Measurements from ENCODE around the gene ACAD10. TPM values are rescaled to one million over a fixed set of nuclear protein-coding genes. Genes with fewer than 3 reads are reported as not detected.
"Not testable (repeated sequence)": the region's sequence is repeated elsewhere in the genome, so short reads cannot be mapped to it uniquely, and the experiment has no call there.

The ACAD10 gene
- total and polyA plus RNA-seq, 2 donors from 2014 or later, result 33.7 to 47.0 TPM

DNA sequence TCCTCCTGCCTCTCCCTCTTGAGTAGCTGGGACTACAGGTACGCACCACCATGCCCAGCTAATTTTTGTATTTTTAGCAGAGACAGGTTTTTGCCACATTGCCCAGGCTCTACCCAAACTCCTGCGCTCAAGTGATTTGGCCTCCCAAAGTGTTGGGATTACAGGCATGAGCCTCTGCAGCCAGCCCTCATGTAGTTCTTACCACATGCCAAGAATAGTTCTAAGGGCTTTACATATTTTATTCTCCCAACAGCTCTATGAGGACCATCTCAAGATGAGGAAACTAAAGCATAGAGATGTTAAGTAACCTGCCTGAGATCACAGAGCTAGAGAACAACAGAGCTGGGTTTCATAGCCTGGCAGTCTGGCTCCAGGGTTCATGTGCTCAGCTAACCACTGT, 42.9 kb downstream of the ACAD10 start:
- Histone ChIP-seq H3K9me3 (ENCODE audit: control insufficient read depth in 2 of 3, insufficient read depth in 1 of 3, low read length in 3 of 3) (no peaks in the 10 kb centered on the region), H3K4me3 (ENCODE audit: low read length in 3 of 3) (no peak overlapping the region), H3K36me3 (ENCODE audit: control insufficient read depth in 2 of 3, insufficient read depth in 3 of 3, low read length in 3 of 3) (peaks cover 0 to 14% (median 4%) of the 10 kb centered on the region in 3 donors), H3K27ac (ENCODE audit: low read depth in 2 of 2, low read length in 2 of 2) (no peak overlapping the region), H3K4me1 (ENCODE audit: control insufficient read depth in 2 of 3, insufficient read depth in 2 of 3, low read depth in 1 of 3, low read length in 3 of 3) (no peaks in the 10 kb centered on the region), H3K27me3 (ENCODE audit: control insufficient read depth, insufficient read depth, low read length) (no peaks in the 10 kb centered on the region), H3K9ac (ENCODE audit: low read length in 3 of 3) (no peak overlapping the region)
- intact Hi-C loops (cut with DNase I), result no loop called here
- FAIRE-seq (no peak), DNase-seq (no peak)
- TF ChIP-seq, protein P1, sequence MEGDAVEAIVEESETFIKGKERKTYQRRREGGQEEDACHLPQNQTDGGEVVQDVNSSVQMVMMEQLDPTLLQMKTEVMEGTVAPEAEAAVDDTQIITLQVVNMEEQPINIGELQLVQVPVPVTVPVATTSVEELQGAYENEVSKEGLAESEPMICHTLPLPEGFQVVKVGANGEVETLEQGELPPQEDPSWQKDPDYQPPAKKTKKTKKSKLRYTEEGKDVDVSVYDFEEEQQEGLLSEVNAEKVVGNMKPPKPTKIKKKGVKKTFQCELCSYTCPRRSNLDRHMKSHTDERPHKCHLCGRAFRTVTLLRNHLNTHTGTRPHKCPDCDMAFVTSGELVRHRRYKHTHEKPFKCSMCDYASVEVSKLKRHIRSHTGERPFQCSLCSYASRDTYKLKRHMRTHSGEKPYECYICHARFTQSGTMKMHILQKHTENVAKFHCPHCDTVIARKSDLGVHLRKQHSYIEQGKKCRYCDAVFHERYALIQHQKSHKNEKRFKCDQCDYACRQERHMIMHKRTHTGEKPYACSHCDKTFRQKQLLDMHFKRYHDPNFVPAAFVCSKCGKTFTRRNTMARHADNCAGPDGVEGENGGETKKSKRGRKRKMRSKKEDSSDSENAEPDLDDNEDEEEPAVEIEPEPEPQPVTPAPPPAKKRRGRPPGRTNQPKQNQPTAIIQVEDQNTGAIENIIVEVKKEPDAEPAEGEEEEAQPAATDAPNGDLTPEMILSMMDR (IDR thresholded peaks at IDR 0.05; ENCODE audit: borderline replicate concordance, extremely low read depth, insufficient read depth), result no peak

DNA sequence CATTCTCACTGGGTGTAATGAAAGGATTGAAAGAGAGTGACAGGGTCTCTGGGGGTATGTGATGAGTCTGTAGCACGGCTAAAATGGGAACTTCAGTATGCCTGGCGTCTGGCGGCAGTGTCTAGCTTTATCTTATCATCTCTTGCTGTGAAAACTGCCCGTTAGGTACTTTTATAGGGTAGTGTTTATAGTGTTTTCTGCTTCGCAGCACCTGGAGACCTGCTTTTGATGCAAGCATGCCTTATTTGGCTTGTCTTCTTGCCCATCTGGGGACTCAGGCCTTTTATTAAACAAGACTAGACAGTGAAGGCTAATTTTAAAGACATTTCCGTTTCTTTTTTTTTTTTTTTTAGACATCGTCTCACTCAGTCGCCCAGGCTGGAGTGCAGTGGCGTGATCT, 44.6 kb downstream of the ACAD10 start:
- FAIRE-seq, result no peak
- Histone ChIP-seq H3K27ac (ENCODE audit: low read depth in 2 of 2, low read length in 2 of 2) (no peak overlapping the region), H3K27me3 (ENCODE audit: control insufficient read depth, insufficient read depth, low read length) (no peaks in the 10 kb centered on the region), H3K4me3 (ENCODE audit: low read length in 3 of 3) (no peak overlapping the region), H3K9ac (ENCODE audit: low read length in 3 of 3) (no peak overlapping the region), H3K4me1 (ENCODE audit: control insufficient read depth in 2 of 3, insufficient read depth in 2 of 3, low read depth in 1 of 3, low read length in 3 of 3) (no peaks in the 10 kb centered on the region), H3K9me3 (ENCODE audit: control insufficient read depth in 2 of 3, insufficient read depth in 1 of 3, low read length in 3 of 3) (no peaks in the 10 kb centered on the region), H3K36me3 (ENCODE audit: control insufficient read depth in 2 of 3, insufficient read depth in 3 of 3, low read length in 3 of 3) (peaks cover 0 to 16% (median 4%) of the 10 kb centered on the region in 3 donors)
- DNase-seq, result no peak
- TF ChIP-seq, protein P1 (IDR thresholded peaks at IDR 0.05; ENCODE audit: borderline replicate concordance, extremely low read depth, insufficient read depth), result no peak
- intact Hi-C loops (cut with DNase I), result no loop called here

DNA sequence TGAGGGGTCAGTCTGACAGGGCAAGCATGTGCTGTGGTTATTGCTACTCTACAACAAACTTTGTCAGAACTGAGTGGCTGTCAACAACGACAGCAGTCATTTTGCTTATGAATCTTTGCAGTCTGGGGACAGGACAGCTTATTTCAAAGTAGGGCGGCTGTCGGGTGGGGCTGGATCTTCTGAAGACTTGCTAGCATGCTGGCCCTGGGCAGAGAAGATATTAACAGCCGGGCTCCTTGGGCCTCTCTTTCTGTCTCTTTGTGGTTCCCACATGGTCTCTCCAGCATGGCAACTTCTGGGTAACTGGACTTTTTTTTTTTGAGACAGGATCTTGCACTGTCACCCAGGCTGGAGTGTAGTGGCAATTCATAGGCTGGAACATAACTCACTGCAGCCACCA, 46.9 kb downstream of the ACAD10 start:
- Histone ChIP-seq H3K27me3 (ENCODE audit: control insufficient read depth, insufficient read depth, low read length) (no peaks in the 10 kb centered on the region), H3K9me3 (ENCODE audit: control insufficient read depth in 2 of 3, insufficient read depth in 1 of 3, low read length in 3 of 3) (no peaks in the 10 kb centered on the region), H3K36me3 (ENCODE audit: control insufficient read depth in 2 of 3, insufficient read depth in 3 of 3, low read length in 3 of 3) (peaks cover 0 to 17% (median 13%) of the 10 kb centered on the region in 3 donors), H3K27ac (ENCODE audit: low read depth in 2 of 2, low read length in 2 of 2) (no peak overlapping the region), H3K4me3 (ENCODE audit: low read length in 3 of 3) (no peak overlapping the region), H3K9ac (ENCODE audit: low read length in 3 of 3) (no peak overlapping the region), H3K4me1 (ENCODE audit: control insufficient read depth in 2 of 3, insufficient read depth in 2 of 3, low read depth in 1 of 3, low read length in 3 of 3) (no peaks in the 10 kb centered on the region)
- DNase-seq (no peak), FAIRE-seq (no peak)
- intact Hi-C loops (cut with DNase I), result no loop called here
- TF ChIP-seq, protein P1 (IDR thresholded peaks at IDR 0.05; ENCODE audit: borderline replicate concordance, extremely low read depth, insufficient read depth), result no peak

DNA sequence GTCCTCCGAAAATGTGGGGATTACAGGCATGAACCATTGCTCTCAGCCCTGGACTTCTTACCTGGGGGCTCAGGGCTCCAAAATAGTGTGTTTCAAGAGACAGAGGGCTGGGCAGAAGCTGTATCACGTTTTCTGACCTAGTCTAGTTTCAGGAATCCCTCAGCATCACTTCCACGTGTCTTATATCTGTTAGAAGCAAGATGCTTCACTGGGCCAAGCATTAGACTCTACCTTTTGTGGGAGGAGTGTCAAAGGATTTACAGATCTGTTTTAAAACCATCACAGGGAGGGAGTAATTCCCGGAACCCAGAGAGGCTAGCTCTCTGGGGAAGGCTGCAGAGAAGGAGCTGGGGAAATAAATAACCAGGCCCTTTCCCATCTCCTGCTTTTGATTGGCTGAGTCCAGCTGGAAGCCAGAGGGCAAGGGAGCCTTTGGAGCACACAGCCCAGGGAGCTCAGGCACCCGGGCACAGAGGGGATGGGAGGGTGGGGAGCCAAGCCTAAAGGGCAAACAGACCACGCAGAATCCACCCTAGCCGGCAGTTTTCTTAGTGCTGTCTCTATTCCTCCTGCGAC, 47.6 kb downstream of the ACAD10 start:
- FAIRE-seq (no peak), DNase-seq (peak in 1 of 5 donors; percentile 46)
- no peak overlapping the region for H3K9ac ChIP-seq (ENCODE audit: low read length in 3 of 3)
- no peak overlapping the region for H3K27ac ChIP-seq (ENCODE audit: low read depth in 2 of 2, low read length in 2 of 2)
- intact Hi-C loops (cut with DNase I), result no loop called here
- TF ChIP-seq, protein P1 (IDR thresholded peaks at IDR 0.05; ENCODE audit: borderline replicate concordance, extremely low read depth, insufficient read depth), result no peak
- H3K4me3 ChIP-seq (ENCODE audit: low read length in 3 of 3), result no peak overlapping the region
- H3K36me3 ChIP-seq (ENCODE audit: control insufficient read depth in 2 of 3, insufficient read depth in 3 of 3, low read length in 3 of 3), result peaks cover 0 to 15% (median 13%) of the 10 kb centered on the region in 3 donors
- no peaks in the 10 kb centered on the region for H3K4me1 ChIP-seq (ENCODE audit: control insufficient read depth in 2 of 3, insufficient read depth in 2 of 3, low read depth in 1 of 3, low read length in 3 of 3)
- H3K9me3 ChIP-seq (ENCODE audit: control insufficient read depth in 2 of 3, insufficient read depth in 1 of 3, low read length in 3 of 3), result no peaks in the 10 kb centered on the region
- no peaks in the 10 kb centered on the region for H3K27me3 ChIP-seq (ENCODE audit: control insufficient read depth, insufficient read depth, low read length)

DNA sequence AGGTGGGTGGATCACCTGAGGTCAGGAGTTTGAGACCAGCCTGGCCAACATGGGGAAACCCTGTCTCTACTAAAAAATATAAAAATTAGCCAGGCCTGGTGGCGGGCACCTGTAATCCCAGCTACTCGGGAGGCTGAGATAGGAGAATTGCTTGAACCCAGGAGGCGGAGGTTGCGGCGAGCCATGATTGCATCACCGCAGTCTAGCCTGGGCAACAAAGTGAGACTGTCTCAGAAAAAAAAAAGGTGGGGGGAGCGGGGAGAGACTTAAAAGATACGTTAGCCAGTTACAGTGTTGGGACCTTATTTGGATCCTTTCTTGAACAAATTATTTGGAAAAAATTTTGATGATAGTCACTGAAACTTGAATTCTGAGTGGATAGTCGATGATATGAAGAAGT, 53.7 kb downstream of the ACAD10 start:
- H3K9me3 ChIP-seq (ENCODE audit: control insufficient read depth in 2 of 3, insufficient read depth in 1 of 3, low read length in 3 of 3); H3K27ac ChIP-seq (ENCODE audit: low read depth in 2 of 2, low read length in 2 of 2); H3K4me3 ChIP-seq (ENCODE audit: low read length in 3 of 3): not testable (repeated sequence)

More for the DNA sequence above, 53.7 kb downstream of the ACAD10 start:
- H3K9ac ChIP-seq (ENCODE audit: low read length in 3 of 3); H3K4me1 ChIP-seq (ENCODE audit: control insufficient read depth in 2 of 3, insufficient read depth in 2 of 3, low read depth in 1 of 3, low read length in 3 of 3); H3K36me3 ChIP-seq (ENCODE audit: control insufficient read depth in 2 of 3, insufficient read depth in 3 of 3, low read length in 3 of 3); H3K27me3 ChIP-seq (ENCODE audit: control insufficient read depth, insufficient read depth, low read length); DNase-seq; FAIRE-seq; intact Hi-C loops (cut with DNase I): not testable (repeated sequence)
